Hepatic stellate cell (primary cell): Measurements from ENCODE around the gene KCNJ15.
"Not testable (repeated sequence)": the region's sequence is repeated elsewhere in the genome, so short reads cannot be mapped to it uniquely, and the experiment has no call there.

Source experiments
- DNase-seq: peaks from one replicate; pipeline ENCODE4 v3.0.0; 2011; ENCODE audit warnings: low spot score

Gene KCNJ15

GRCh38 chr21:38256599-38257302, at the start of gene KCNJ15:
KCNJ15 (plus strand) TSS chr21:38256991; CDS start chr21:38299262, 42,271 bp downstream.
- no peak for DNase-seq

- no peak for DNase-seq
Measured at GRCh38 chr21:38208118-38208517, 48.7 kb upstream of the KCNJ15 start.

- DNase-seq = no peak
Measured at GRCh38 chr21:38211321-38211720, 45.5 kb upstream of the KCNJ15 start.

- DNase-seq = no peak
Measured at GRCh38 chr21:38212706-38213105, 44.1 kb upstream of the KCNJ15 start.

GRCh38 chr21:38219049-38219628, 37.7 kb upstream of the KCNJ15 start:
- DNase-seq = peak; percentile 44

GRCh38 chr21:38220270-38220737, 36.5 kb upstream of the KCNJ15 start:
- DNase-seq = no peak

GRCh38 chr21:38221594-38221993, 35.2 kb upstream of the KCNJ15 start:
- DNase-seq = no peak

GRCh38 chr21:38223893-38224540, 32.8 kb upstream of the KCNJ15 start:
- no peak for DNase-seq

- DNase-seq = no peak
Measured at GRCh38 chr21:38227401-38227800, 29.4 kb upstream of the KCNJ15 start.

- DNase-seq = no peak
Measured at GRCh38 chr21:38228115-38228514, 28.7 kb upstream of the KCNJ15 start.

- DNase-seq = no peak
Measured at GRCh38 chr21:38228537-38228936, 28.3 kb upstream of the KCNJ15 start.

GRCh38 chr21:38229260-38229877, 27.4 kb upstream of the KCNJ15 start:
- DNase-seq = no peak

GRCh38 chr21:38234395-38235142, 22.2 kb upstream of the KCNJ15 start:
- DNase-seq = no peak

GRCh38 chr21:38235251-38235650, 21.5 kb upstream of the KCNJ15 start:
- not testable (repeated sequence) for DNase-seq

GRCh38 chr21:38236232-38236631, 20.6 kb upstream of the KCNJ15 start:
- DNase-seq = no peak

- no peak for DNase-seq
Measured at GRCh38 chr21:38239672-38240071, 17.1 kb upstream of the KCNJ15 start.

GRCh38 chr21:38240129-38240528, 16.7 kb upstream of the KCNJ15 start:
- no peak for DNase-seq

GRCh38 chr21:38241029-38241740, 15.6 kb upstream of the KCNJ15 start:
- DNase-seq = no peak

- no peak for DNase-seq
Measured at GRCh38 chr21:38242061-38242460, 14.7 kb upstream of the KCNJ15 start.

GRCh38 chr21:38243732-38244406, 12.9 kb upstream of the KCNJ15 start:
- no peak for DNase-seq

GRCh38 chr21:38244407-38244787, 12.4 kb upstream of the KCNJ15 start:
- no peak for DNase-seq
